Activated CD4-positive, alpha-beta memory T cell treated with anti-CD3 and anti-CD28 coated beads, Interleukin-2, amount 10 ng/mL, durations not matched to agents 7 days and 5 days (primary cell): ENCODE data around the gene RAP1GAP2. TPM values are rescaled to one million over a fixed set of nuclear protein-coding genes. Genes with fewer than 3 reads are reported as not detected.

ENCODE experiments used
- CTCF ChIA-PET: fragments of 350-600 bp; sonication (Branson Sonifier 250); formaldehyde crosslinking; loops from one replicate; lab custom pipeline; 2021; ENCODE audit warnings: antibody characterized with exemption, inconsistent platforms; lab: Charles Lee
- POLR2A ChIA-PET: fragments of 350-600 bp; sonication (Branson Sonifier 250); formaldehyde crosslinking; loops from one replicate; lab custom pipeline; 2021; ENCODE audit warnings: antibody characterized with exemption; lab: Charles Lee
- DNase-seq: peaks from one replicate; pipeline ENCODE4 v3.0.0-alpha.2; 2020
- H3K27ac Mint-ChIP-seq: one replicate; pipeline ENCODE4 v1.8.0; 2021; ENCODE audit warnings: mild to moderate bottlenecking, mixed read lengths
- H3K27me3 Mint-ChIP-seq: one replicate; pipeline ENCODE4 v1.8.0; 2021; ENCODE audit warnings: mixed read lengths
- H3K36me3 Mint-ChIP-seq: one replicate; pipeline ENCODE4 v1.8.0; 2021; ENCODE audit warnings: low read depth, mixed read lengths
- H3K4me1 Mint-ChIP-seq: one replicate; pipeline ENCODE4 v1.8.0; 2021; ENCODE audit warnings: mixed read lengths
- H3K4me3 Mint-ChIP-seq: one replicate; pipeline ENCODE4 v1.8.0; 2021; ENCODE audit warnings: mild to moderate bottlenecking, mixed read lengths
- H3K9me3 Mint-ChIP-seq: one replicate; pipeline ENCODE4 v1.8.0; 2021; ENCODE audit warnings: mixed read lengths
- total RNA-seq, 2 experiments: library from RNA; stranded (reverse); gene quantifications; one replicate each; pipeline ENCODE4 v1.2.3, GENCODE V29; 2021

The RAP1GAP2 gene
- total RNA-seq, 2 experiments from 2014 or later = 36.7 to 39.8 TPM

GRCh38 chr17:2937331-2938003 lies 141.2 kb downstream of the RAP1GAP2 start:
- H3K9me3 Mint-ChIP-seq = no peaks in the 10 kb centered on the region
- no peak for DNase-seq
- H3K4me3 Mint-ChIP-seq = no peak overlapping the region
- peaks cover 1% of the 10 kb centered on the region for H3K4me1 Mint-ChIP-seq
- H3K27me3 Mint-ChIP-seq = no peaks in the 10 kb centered on the region
- H3K27ac Mint-ChIP-seq = no peak overlapping the region
- ChIA-PET CTCF (no interaction called here), POLR2A (no interaction called here)
- H3K36me3 Mint-ChIP-seq = no peaks in the 10 kb centered on the region

- H3K4me1 Mint-ChIP-seq = peaks cover 18% of the 10 kb centered on the region
- ChIA-PET CTCF (no interaction called here), POLR2A (no interaction called here)
- peaks cover 7% of the 10 kb centered on the region for H3K27me3 Mint-ChIP-seq
- DNase-seq = no peak
- H3K27ac Mint-ChIP-seq = no peak overlapping the region
- H3K9me3 Mint-ChIP-seq = no peaks in the 10 kb centered on the region
- no peak overlapping the region for H3K4me3 Mint-ChIP-seq
- H3K36me3 Mint-ChIP-seq = no peaks in the 10 kb centered on the region
Measured at GRCh38 chr17:2939714-2940351, 143.6 kb downstream of the RAP1GAP2 start.

GRCh38 chr17:2940352-2940751 lies 144.1 kb downstream of the RAP1GAP2 start:
- Mint-ChIP-seq H3K4me3 (no peak overlapping the region), H3K9me3 (no peaks in the 10 kb centered on the region), H3K4me1 (peaks cover 20% of the 10 kb centered on the region), H3K27ac (no peak overlapping the region), H3K27me3 (peaks cover 10% of the 10 kb centered on the region), H3K36me3 (no peaks in the 10 kb centered on the region)
- ChIA-PET CTCF (no interaction called here), POLR2A (no interaction called here)
- no peak for DNase-seq

- Mint-ChIP-seq H3K4me1 (peaks cover 21% of the 10 kb centered on the region), H3K4me3 (no peak overlapping the region), H3K27ac (no peak overlapping the region), H3K36me3 (no peaks in the 10 kb centered on the region), H3K9me3 (no peaks in the 10 kb centered on the region), H3K27me3 (peaks cover 12% of the 10 kb centered on the region)
- no peak for DNase-seq
- ChIA-PET POLR2A (no interaction called here), CTCF (interaction anchor here (0.6 to 1.1 kb wide), 2 partner anchors 105 to 1157 kb away, joined by 3 to 5 read pairs; no protein-coding TSS in a partner anchor)
Measured at GRCh38 chr17:2943981-2944380, 147.7 kb downstream of the RAP1GAP2 start.

- POLR2A ChIA-PET = no interaction called here
- Mint-ChIP-seq H3K9me3 (no peaks in the 10 kb centered on the region), H3K27ac (no peak overlapping the region), H3K27me3 (peaks cover 12% of the 10 kb centered on the region), H3K36me3 (no peaks in the 10 kb centered on the region), H3K4me1 (peaks cover 21% of the 10 kb centered on the region), H3K4me3 (no peak overlapping the region)
- DNase-seq = no peak
- CTCF ChIA-PET = no interaction called here
Measured at GRCh38 chr17:2945299-2945698, 149.1 kb downstream of the RAP1GAP2 start.

- H3K27me3 Mint-ChIP-seq = peaks cover 12% of the 10 kb centered on the region
- CTCF ChIA-PET = no interaction called here
- DNase-seq = no peak
- peaks cover 21% of the 10 kb centered on the region for H3K4me1 Mint-ChIP-seq
- POLR2A ChIA-PET = no interaction called here
- H3K4me3 Mint-ChIP-seq = no peak overlapping the region
- H3K27ac Mint-ChIP-seq = no peak overlapping the region
- no peaks in the 10 kb centered on the region for H3K36me3 Mint-ChIP-seq
- no peaks in the 10 kb centered on the region for H3K9me3 Mint-ChIP-seq
Measured at GRCh38 chr17:2946144-2946543, 149.9 kb downstream of the RAP1GAP2 start.

- DNase-seq = no peak
- Mint-ChIP-seq H3K4me1 (peaks cover 20% of the 10 kb centered on the region), H3K27ac (no peak overlapping the region), H3K4me3 (no peak overlapping the region), H3K27me3 (peaks cover 12% of the 10 kb centered on the region), H3K36me3 (no peaks in the 10 kb centered on the region), H3K9me3 (no peaks in the 10 kb centered on the region)
- ChIA-PET POLR2A (no interaction called here), CTCF (no interaction called here)
Measured at GRCh38 chr17:2947588-2947950, 151.3 kb downstream of the RAP1GAP2 start.

GRCh38 chr17:2947996-2948550 lies 151.8 kb downstream of the RAP1GAP2 start:
- H3K9me3 Mint-ChIP-seq = no peaks in the 10 kb centered on the region
- DNase-seq = no peak
- H3K27me3 Mint-ChIP-seq = peaks cover 10% of the 10 kb centered on the region
- POLR2A ChIA-PET = no interaction called here
- no peaks in the 10 kb centered on the region for H3K36me3 Mint-ChIP-seq
- CTCF ChIA-PET = no interaction called here
- no peak overlapping the region for H3K27ac Mint-ChIP-seq
- peaks cover 18% of the 10 kb centered on the region for H3K4me1 Mint-ChIP-seq
- no peak overlapping the region for H3K4me3 Mint-ChIP-seq

GRCh38 chr17:2948721-2949468 lies 152.7 kb downstream of the RAP1GAP2 start:
- Mint-ChIP-seq H3K4me3 (no peak overlapping the region), H3K27ac (no peak overlapping the region), H3K27me3 (peaks cover 8% of the 10 kb centered on the region), H3K9me3 (no peaks in the 10 kb centered on the region), H3K36me3 (no peaks in the 10 kb centered on the region), H3K4me1 (peaks cover 11% of the 10 kb centered on the region)
- POLR2A ChIA-PET = no interaction called here
- no peak for DNase-seq
- CTCF ChIA-PET = no interaction called here

GRCh38 chr17:2949469-2950044 lies 153.3 kb downstream of the RAP1GAP2 start:
- peaks cover 4% of the 10 kb centered on the region for H3K4me1 Mint-ChIP-seq
- no peaks in the 10 kb centered on the region for H3K36me3 Mint-ChIP-seq
- POLR2A ChIA-PET = no interaction called here
- H3K9me3 Mint-ChIP-seq = no peaks in the 10 kb centered on the region
- DNase-seq = no peak
- H3K27me3 Mint-ChIP-seq = peaks cover 4% of the 10 kb centered on the region
- CTCF ChIA-PET = no interaction called here
- no peak overlapping the region for H3K4me3 Mint-ChIP-seq
- H3K27ac Mint-ChIP-seq = no peak overlapping the region

GRCh38 chr17:2950846-2951245 lies 154.6 kb downstream of the RAP1GAP2 start:
- ChIA-PET CTCF (no interaction called here), POLR2A (no interaction called here)
- no peaks in the 10 kb centered on the region for H3K9me3 Mint-ChIP-seq
- no peak for DNase-seq
- H3K27me3 Mint-ChIP-seq = peaks cover 8% of the 10 kb centered on the region
- no peak overlapping the region for H3K4me3 Mint-ChIP-seq
- H3K27ac Mint-ChIP-seq = no peak overlapping the region
- H3K4me1 Mint-ChIP-seq = peaks cover 11% of the 10 kb centered on the region
- H3K36me3 Mint-ChIP-seq = no peaks in the 10 kb centered on the region

GRCh38 chr17:2952174-2952845 lies 156.1 kb downstream of the RAP1GAP2 start:
- CTCF ChIA-PET = no interaction called here
- POLR2A ChIA-PET = no interaction called here
- Mint-ChIP-seq H3K4me3 (no peak overlapping the region), H3K4me1 (peaks cover 14% of the 10 kb centered on the region), H3K27ac (no peak overlapping the region), H3K27me3 (peaks cover 9% of the 10 kb centered on the region), H3K9me3 (no peaks in the 10 kb centered on the region), H3K36me3 (no peaks in the 10 kb centered on the region)
- no peak for DNase-seq
